Ascending aorta (tissue), 2 donors: ENCODE measurements around the gene AOPEP. TPM values are rescaled to one million over a fixed set of nuclear protein-coding genes. Genes with fewer than 3 reads are reported as not detected.

Experiments used
- DNase-seq, 2 donors: peaks; one replicate each; pipeline ENCODE4 v3.0.0-alpha.2; 2019; ENCODE audit warnings: low spot score in 2 of 2
- H3K27ac ChIP-seq, 2 donors: fragments of 200-600 bp; sonication (generic); one replicate each; pipeline ENCODE4 v1.5.1; 2016 to 2017; ENCODE audit warnings: mild to moderate bottlenecking in 1 of 2
- H3K27me3 ChIP-seq: fragments of 200-600 bp; sonication (generic); one replicate; pipeline ENCODE4 v1.5.1; 2017
- H3K36me3 ChIP-seq, 2 donors: fragments of 200-600 bp; sonication (generic); one replicate each; pipeline ENCODE4 v1.5.1; 2016
- H3K4me1 ChIP-seq, 2 donors: fragments of 200-600 bp; sonication (generic); one replicate each; pipeline ENCODE4 v1.5.1; 2016 to 2017; ENCODE audit warnings: mild to moderate bottlenecking in 1 of 2
- H3K4me3 ChIP-seq, 2 donors: fragments of 200-600 bp; sonication (generic); one replicate each; pipeline ENCODE4 v1.5.1; 2016 to 2017; ENCODE audit warnings: mild to moderate bottlenecking in 1 of 2
- H3K9me3 ChIP-seq, 2 donors: fragments of 200-600 bp; sonication (generic); one replicate each; pipeline ENCODE4 v1.5.1; 2016
- intact Hi-C: fragments of 100-400 bp; cut with DNase I; formaldehyde crosslinking; loops from one replicate; pipeline ENCODE4 v1.15.1; 2023
- total RNA-seq: library from RNA; depleted of rRNA; stranded (reverse); fragments of >200 nt; gene quantifications from one replicate; pipeline ENCODE4 v1.1.0, GENCODE V29; 2016
- TF ChIP-seq, protein P1 (sequence below), 3 experiments: fragments of 200-600 bp in 2 of 3; fragments of 450-650 bp in 1 of 3; sonication (generic) in 2 of 3; IDR thresholded peaks; one replicate each; pipeline ENCODE4 v1.5.1; 2016 to 2019; ENCODE audit warnings: antibody characterized with exemption in 3 of 3, mild to moderate bottlenecking in 1 of 3, moderate library complexity in 1 of 3

AOPEP gene
- total RNA-seq, 1 donor from 2014 or later: 333 TPM

DNA sequence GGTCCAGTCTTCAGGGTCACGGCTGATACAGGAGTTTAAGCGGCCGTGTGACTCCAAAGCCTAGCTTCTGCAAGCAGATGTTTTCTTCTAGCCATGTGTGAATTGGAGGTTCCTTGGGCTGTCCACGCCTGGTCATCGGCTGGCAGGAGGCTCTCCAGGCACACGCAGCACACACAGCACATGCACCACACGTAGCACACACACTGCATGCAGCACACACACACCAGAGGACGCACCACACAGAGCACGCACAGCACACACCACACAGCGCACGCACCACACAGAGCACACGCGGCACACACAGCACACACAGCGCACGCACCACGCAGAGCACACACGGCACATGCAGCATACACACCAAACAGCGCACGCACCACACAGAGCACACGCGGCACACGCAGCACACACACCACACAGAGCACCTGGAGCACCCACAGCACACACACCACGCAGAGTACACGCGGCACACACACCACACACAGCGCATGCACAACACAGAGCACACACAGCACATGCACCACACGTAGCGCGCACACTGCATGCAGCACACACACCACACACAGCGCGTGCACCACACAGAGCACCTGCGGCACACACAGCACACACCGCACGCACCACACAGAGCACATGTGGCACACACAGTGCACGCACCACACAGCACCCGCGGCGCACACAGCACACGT lies 356.7 kb downstream of the AOPEP start:
- Histone ChIP-seq H3K4me3 (peak overlapping the region in 1 of 2 donors; percentile 37), H3K27ac (peak overlapping the region; percentile 84 to 95), H3K9me3 (no peaks in the 10 kb centered on the region), H3K27me3 (no peaks in the 10 kb centered on the region), H3K36me3 (peaks cover 50 to 67% of the 10 kb centered on the region in 2 donors), H3K4me1 (peaks cover 28 to 77% of the 10 kb centered on the region in 2 donors)
- TF ChIP-seq, protein P1, sequence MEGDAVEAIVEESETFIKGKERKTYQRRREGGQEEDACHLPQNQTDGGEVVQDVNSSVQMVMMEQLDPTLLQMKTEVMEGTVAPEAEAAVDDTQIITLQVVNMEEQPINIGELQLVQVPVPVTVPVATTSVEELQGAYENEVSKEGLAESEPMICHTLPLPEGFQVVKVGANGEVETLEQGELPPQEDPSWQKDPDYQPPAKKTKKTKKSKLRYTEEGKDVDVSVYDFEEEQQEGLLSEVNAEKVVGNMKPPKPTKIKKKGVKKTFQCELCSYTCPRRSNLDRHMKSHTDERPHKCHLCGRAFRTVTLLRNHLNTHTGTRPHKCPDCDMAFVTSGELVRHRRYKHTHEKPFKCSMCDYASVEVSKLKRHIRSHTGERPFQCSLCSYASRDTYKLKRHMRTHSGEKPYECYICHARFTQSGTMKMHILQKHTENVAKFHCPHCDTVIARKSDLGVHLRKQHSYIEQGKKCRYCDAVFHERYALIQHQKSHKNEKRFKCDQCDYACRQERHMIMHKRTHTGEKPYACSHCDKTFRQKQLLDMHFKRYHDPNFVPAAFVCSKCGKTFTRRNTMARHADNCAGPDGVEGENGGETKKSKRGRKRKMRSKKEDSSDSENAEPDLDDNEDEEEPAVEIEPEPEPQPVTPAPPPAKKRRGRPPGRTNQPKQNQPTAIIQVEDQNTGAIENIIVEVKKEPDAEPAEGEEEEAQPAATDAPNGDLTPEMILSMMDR (IDR thresholded peaks at IDR 0.05): no peak
- intact Hi-C loops: loop anchor here (2.0 to 5.0 kb wide), 3 partner anchors 34 to 76 kb away; no protein-coding TSS in a partner anchor
- no peak for DNase-seq

DNA sequence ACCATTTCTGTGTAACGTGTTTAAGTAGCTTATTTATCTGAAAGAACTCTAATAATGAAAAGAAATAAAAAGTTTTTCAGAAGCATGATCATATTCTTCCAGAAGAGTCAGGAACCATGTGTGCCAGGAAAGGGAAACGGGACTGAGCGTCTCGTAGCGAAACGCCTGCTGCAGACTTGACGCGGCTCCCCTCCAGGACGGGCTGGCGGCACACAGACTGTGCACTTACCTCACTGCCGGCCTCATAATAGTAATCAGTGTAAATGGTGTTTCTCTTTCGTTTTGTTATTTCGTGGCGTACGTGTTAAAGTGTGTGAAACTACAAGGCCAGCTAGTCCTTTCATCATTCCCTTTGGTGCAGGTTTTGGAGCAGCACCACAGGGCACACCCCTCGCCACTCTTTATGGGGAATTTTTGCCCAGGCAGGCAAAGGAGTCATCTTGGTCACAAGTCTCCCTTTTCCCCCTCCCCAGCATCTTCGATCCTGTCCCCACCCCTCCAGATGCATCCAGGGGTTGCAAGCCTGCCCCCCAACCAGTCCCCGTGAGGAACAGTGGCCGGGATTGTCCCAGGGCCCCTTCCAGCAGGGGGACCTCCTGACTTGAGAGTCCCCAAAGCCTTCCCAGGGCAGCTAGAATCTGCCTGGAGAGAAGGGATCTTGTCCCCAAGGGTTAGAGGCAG lies 357.9 kb downstream of the AOPEP start:
- Histone ChIP-seq H3K9me3 (no peaks in the 10 kb centered on the region), H3K4me1 (peaks cover 32 to 77% of the 10 kb centered on the region in 2 donors), H3K27me3 (no peaks in the 10 kb centered on the region), H3K27ac (peak overlapping the region; percentile 83 to 95), H3K4me3 (peak overlapping the region in 1 of 2 donors; percentile 37), H3K36me3 (peaks cover 50 to 65% of the 10 kb centered on the region in 2 donors)
- intact Hi-C loops: loop anchor here (2.0 to 5.0 kb wide), 3 partner anchors 24 to 77 kb away; no protein-coding TSS in a partner anchor
- no peak for DNase-seq
- TF ChIP-seq, protein P1 (IDR thresholded peaks at IDR 0.05): no peak

DNA sequence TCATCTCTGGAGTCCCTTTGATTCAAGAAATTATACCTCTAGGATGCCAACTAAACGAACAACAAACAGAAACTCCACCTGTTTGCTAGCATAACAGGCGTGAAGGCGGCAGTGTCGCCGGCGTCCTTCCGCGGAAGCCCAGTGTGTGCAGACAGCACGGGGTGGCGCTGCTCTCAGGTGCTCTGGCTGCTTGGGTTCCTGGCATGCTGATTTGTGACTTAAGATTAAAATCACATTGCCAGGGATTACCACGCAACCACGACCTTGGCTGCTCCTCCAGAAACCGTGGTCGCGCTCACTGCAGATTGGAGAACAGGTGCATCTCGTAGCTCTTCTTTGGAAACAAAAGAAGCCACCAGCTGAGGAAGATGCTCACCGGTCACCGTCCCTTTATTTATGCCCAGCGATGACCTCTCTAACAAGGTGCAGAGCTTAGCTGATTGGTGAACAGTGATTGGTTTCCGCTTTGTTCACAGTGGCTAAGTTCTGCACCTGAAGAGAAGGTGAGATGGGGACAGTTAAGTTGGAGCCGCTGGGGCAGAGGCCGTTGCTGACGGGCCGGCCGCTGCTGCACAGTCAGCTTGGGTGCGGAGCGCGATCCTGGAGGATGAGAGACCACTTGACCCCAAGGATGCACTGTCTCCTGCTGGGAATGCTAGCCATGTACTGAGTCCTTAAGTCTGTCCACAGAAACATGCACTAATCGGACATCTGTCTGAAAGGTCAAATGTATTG lies 358.7 kb downstream of the AOPEP start:
- Histone ChIP-seq H3K9me3 (no peaks in the 10 kb centered on the region), H3K36me3 (peaks cover 50 to 70% of the 10 kb centered on the region in 2 donors), H3K27me3 (no peaks in the 10 kb centered on the region), H3K4me1 (peaks cover 38 to 77% of the 10 kb centered on the region in 2 donors), H3K27ac (peak overlapping the region; percentile 83 to 95), H3K4me3 (peak overlapping the region in 1 of 2 donors; percentile 37)
- no peak for DNase-seq
- intact Hi-C loops: loop anchor here (2.0 to 5.0 kb wide), 2 partner anchors 24 to 422 kb away; no protein-coding TSS in a partner anchor
- TF ChIP-seq, protein P1 (IDR thresholded peaks at IDR 0.05): no peak

DNA sequence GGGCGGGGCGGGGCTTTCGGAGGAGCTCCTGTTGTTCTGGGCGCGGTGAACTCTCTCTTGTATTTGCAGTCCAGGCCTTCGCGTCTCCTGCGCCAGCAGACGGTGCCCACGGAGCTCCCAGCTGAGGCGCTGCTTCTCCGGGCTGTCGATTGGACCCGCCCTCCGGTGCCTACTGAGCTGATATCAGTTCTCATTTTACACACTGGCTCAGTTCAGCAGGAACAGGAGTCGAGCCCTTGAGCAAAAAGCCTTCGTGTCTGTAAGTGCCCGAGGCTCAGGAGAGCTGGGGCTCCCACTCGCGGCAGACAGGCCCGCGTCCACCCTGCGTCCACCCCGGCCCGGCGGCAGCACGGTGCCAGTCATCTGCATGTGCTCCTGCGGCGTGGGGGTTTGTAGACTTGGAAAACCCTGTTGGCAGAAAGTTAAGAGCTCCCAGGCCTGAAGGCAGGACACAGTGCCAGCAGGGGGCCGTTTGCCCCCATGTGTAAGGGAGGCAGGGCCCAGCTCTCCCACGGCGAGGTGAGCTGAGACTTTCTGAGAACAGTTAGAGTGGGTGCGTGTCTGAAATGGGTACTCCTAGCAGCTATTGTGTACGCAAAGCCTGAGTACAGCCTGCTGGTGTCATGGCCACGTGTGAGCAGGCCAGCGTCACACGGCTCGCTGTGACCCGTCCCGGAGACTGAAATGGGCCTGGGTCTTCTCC lies 359.5 kb downstream of the AOPEP start:
- Histone ChIP-seq H3K4me3 (peak overlapping the region in 1 of 2 donors; percentile 7), H3K27ac (peak overlapping the region; percentile 83 to 95), H3K9me3 (no peaks in the 10 kb centered on the region), H3K36me3 (peaks cover 50 to 63% of the 10 kb centered on the region in 2 donors), H3K27me3 (no peaks in the 10 kb centered on the region), H3K4me1 (peaks cover 40 to 81% of the 10 kb centered on the region in 2 donors)
- DNase-seq: no peak
- intact Hi-C loops: loop anchor here (2.0 to 5.0 kb wide), 2 partner anchors 25 to 421 kb away; no protein-coding TSS in a partner anchor
- TF ChIP-seq, protein P1 (IDR thresholded peaks at IDR 0.05): peak in 1 of 3 experiments; percentile 8

DNA sequence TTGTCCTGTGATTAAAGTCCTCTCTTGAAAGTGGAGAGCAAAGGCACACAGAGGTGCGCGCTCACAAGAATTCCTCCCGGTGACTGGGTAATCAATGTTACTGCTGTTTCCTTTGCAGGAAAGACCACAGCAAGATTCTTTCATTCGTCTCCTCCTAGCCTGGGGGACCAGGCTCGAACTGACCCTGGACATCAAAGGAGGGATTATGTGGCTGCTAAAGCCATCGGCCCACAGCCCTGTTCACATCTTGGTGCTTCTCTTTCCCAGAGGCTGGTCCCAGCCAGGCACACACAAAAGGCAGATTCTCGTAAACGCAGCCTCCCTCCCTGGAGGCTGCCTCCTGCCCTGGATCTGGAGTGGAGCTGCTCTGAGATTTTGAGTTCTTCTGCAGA lies 360.1 kb downstream of the AOPEP start:
- no peak overlapping the region for H3K4me3 ChIP-seq
- no peaks in the 10 kb centered on the region for H3K27me3 ChIP-seq
- TF ChIP-seq, protein P1 (IDR thresholded peaks at IDR 0.05): no peak
- no peak for DNase-seq
- intact Hi-C loops: loop anchor here (5.0 kb wide), 1 partner anchor 421 kb away; no protein-coding TSS in a partner anchor
- H3K4me1 ChIP-seq: peaks cover 45 to 82% of the 10 kb centered on the region in 2 donors
- no peaks in the 10 kb centered on the region for H3K9me3 ChIP-seq
- peaks cover 50 to 57% of the 10 kb centered on the region in 2 donors for H3K36me3 ChIP-seq
- peak overlapping the region; percentile 83 to 95 for H3K27ac ChIP-seq
